Immature natural killer cell (primary cell): Measurements from ENCODE around the gene HID1. TPM values are rescaled to one million over a fixed set of nuclear protein-coding genes. Genes with fewer than 3 reads are reported as not detected.
"Not testable (repeated sequence)": the region's sequence is repeated elsewhere in the genome, so short reads cannot be mapped to it uniquely, and the experiment has no call there.

ENCODE experiments used
- DNase-seq, 3 donors: peaks; one replicate each; pipeline ENCODE4 v3.0.0; 2022; ENCODE audit warnings: mixed read lengths in 1 of 3
- H3K27ac Mint-ChIP-seq, 6 donors: one replicate each; pipeline ENCODE4 v1.8.0; 2020; ENCODE audit warnings: mixed read lengths in 6 of 6, mild to moderate bottlenecking in 5 of 6, inconsistent platforms in 4 of 6, moderate library complexity in 3 of 6
- H3K27me3 Mint-ChIP-seq, 3 donors: one replicate each; pipeline ENCODE4 v1.8.0; 2020 to 2021; ENCODE audit warnings: low read depth in 3 of 3, mild to moderate bottlenecking in 3 of 3, mixed read lengths in 3 of 3, moderate library complexity in 3 of 3, inconsistent platforms in 1 of 3
- H3K36me3 Mint-ChIP-seq, 3 donors: one replicate each; pipeline ENCODE4 v1.8.0; 2020; ENCODE audit warnings: mixed read lengths in 3 of 3, inconsistent platforms in 2 of 3, mild to moderate bottlenecking in 2 of 3
- H3K4me1 Mint-ChIP-seq, 2 donors: one replicate each; pipeline ENCODE4 v1.8.0; 2020; ENCODE audit warnings: inconsistent platforms in 2 of 2, mild to moderate bottlenecking in 2 of 2, mixed read lengths in 2 of 2, moderate library complexity in 1 of 2
- H3K4me3 Mint-ChIP-seq, 5 donors: one replicate each; pipeline ENCODE4 v1.8.0; 2020; ENCODE audit warnings: mild to moderate bottlenecking in 5 of 5, mixed read lengths in 5 of 5, inconsistent platforms in 3 of 5, moderate library complexity in 3 of 5
- H3K9me3 Mint-ChIP-seq, 6 donors: one replicate each; pipeline ENCODE4 v1.8.0; 2020; ENCODE audit warnings: mild to moderate bottlenecking in 6 of 6, mixed read lengths in 6 of 6, inconsistent platforms in 4 of 6, moderate library complexity in 3 of 6
- polyA plus RNA-seq, 3 donors: library from polyadenylated mRNA; unstranded; fragments of 300-500 nt; fragmentation: Illumina TruSeq; gene quantifications; one replicate each; pipeline ENCODE4 v1.2.3, GENCODE V29; 2021

Gene HID1
- polyA plus RNA-seq, 3 donors from 2014 or later: 0.34 to 0.94 TPM; not detected in 1

- H3K27me3 Mint-ChIP-seq, H3K9me3 Mint-ChIP-seq, DNase-seq, H3K4me3 Mint-ChIP-seq, H3K27ac Mint-ChIP-seq, H3K36me3 Mint-ChIP-seq, H3K4me1 Mint-ChIP-seq: not testable (repeated sequence)
Measured at GRCh38 chr17:75006084-75006483, 33.5 kb upstream of the HID1 start.

GRCh38 chr17:75005291-75005690 lies 32.7 kb upstream of the HID1 start:
- H3K9me3 Mint-ChIP-seq: no peaks in the 10 kb centered on the region
- no peaks in the 10 kb centered on the region for H3K4me1 Mint-ChIP-seq
- H3K27me3 Mint-ChIP-seq: peaks cover 2 to 8% (median 3%) of the 10 kb centered on the region in 3 donors
- no peak overlapping the region for H3K27ac Mint-ChIP-seq
- H3K36me3 Mint-ChIP-seq: no peaks in the 10 kb centered on the region
- no peak for DNase-seq
- H3K4me3 Mint-ChIP-seq: no peak overlapping the region

GRCh38 chr17:75004371-75004770 lies 31.8 kb upstream of the HID1 start:
- no peak overlapping the region for H3K4me3 Mint-ChIP-seq
- H3K27ac Mint-ChIP-seq: no peak overlapping the region
- H3K4me1 Mint-ChIP-seq: no peaks in the 10 kb centered on the region
- no peak for DNase-seq
- no peaks in the 10 kb centered on the region for H3K36me3 Mint-ChIP-seq
- no peaks in the 10 kb centered on the region for H3K9me3 Mint-ChIP-seq
- peaks cover 2 to 8% (median 3%) of the 10 kb centered on the region in 3 donors for H3K27me3 Mint-ChIP-seq

- Mint-ChIP-seq H3K27ac (no peak overlapping the region), H3K36me3 (no peaks in the 10 kb centered on the region), H3K9me3 (no peaks in the 10 kb centered on the region), H3K4me3 (no peak overlapping the region), H3K4me1 (no peaks in the 10 kb centered on the region), H3K27me3 (peaks cover 2 to 8% (median 3%) of the 10 kb centered on the region in 3 donors)
- DNase-seq: no peak
Measured at GRCh38 chr17:75003957-75004355, 31.4 kb upstream of the HID1 start.

GRCh38 chr17:75003070-75003956 lies 30.8 kb upstream of the HID1 start:
- Mint-ChIP-seq H3K27ac (no peak overlapping the region), H3K27me3 (peaks cover 2 to 8% (median 3%) of the 10 kb centered on the region in 3 donors), H3K9me3 (no peaks in the 10 kb centered on the region), H3K4me3 (no peak overlapping the region), H3K36me3 (no peaks in the 10 kb centered on the region), H3K4me1 (peaks cover 0 to 4% of the 10 kb centered on the region in 2 donors)
- no peak for DNase-seq

GRCh38 chr17:75001915-75002843 lies 29.6 kb upstream of the HID1 start:
- no peak overlapping the region for H3K4me3 Mint-ChIP-seq
- no peaks in the 10 kb centered on the region for H3K9me3 Mint-ChIP-seq
- peaks cover 0 to 5% of the 10 kb centered on the region in 2 donors for H3K4me1 Mint-ChIP-seq
- H3K27me3 Mint-ChIP-seq: peaks cover 2 to 6% (median 2%) of the 10 kb centered on the region in 3 donors
- no peak overlapping the region for H3K27ac Mint-ChIP-seq
- no peak for DNase-seq
- no peaks in the 10 kb centered on the region for H3K36me3 Mint-ChIP-seq

- DNase-seq: no peak
- H3K27ac Mint-ChIP-seq: no peak overlapping the region
- H3K4me3 Mint-ChIP-seq: no peak overlapping the region
- H3K36me3 Mint-ChIP-seq: no peaks in the 10 kb centered on the region
- H3K27me3 Mint-ChIP-seq: peaks cover 0 to 6% (median 2%) of the 10 kb centered on the region in 3 donors
- H3K4me1 Mint-ChIP-seq: peaks cover 0 to 5% of the 10 kb centered on the region in 2 donors
- no peaks in the 10 kb centered on the region for H3K9me3 Mint-ChIP-seq
Measured at GRCh38 chr17:74999523-74999922, 27.0 kb upstream of the HID1 start.

GRCh38 chr17:74998783-74999182 lies 26.2 kb upstream of the HID1 start:
- H3K27me3 Mint-ChIP-seq: peaks cover 0 to 6% (median 2%) of the 10 kb centered on the region in 3 donors
- no peaks in the 10 kb centered on the region for H3K9me3 Mint-ChIP-seq
- H3K27ac Mint-ChIP-seq: peak overlapping the region in 1 of 6 donors; percentile 0
- no peak for DNase-seq
- no peak overlapping the region for H3K4me3 Mint-ChIP-seq
- H3K4me1 Mint-ChIP-seq: peaks cover 0 to 5% of the 10 kb centered on the region in 2 donors
- no peaks in the 10 kb centered on the region for H3K36me3 Mint-ChIP-seq

GRCh38 chr17:74995847-74996246 lies 23.3 kb upstream of the HID1 start:
- Mint-ChIP-seq H3K9me3 (no peaks in the 10 kb centered on the region), H3K4me3 (no peak overlapping the region), H3K4me1 (peaks cover 0 to 5% of the 10 kb centered on the region in 2 donors), H3K27ac (no peak overlapping the region), H3K27me3 (peaks cover 0 to 2% (median 0%) of the 10 kb centered on the region in 3 donors), H3K36me3 (no peaks in the 10 kb centered on the region)
- no peak for DNase-seq

GRCh38 chr17:74994440-74994839 lies 21.9 kb upstream of the HID1 start:
- Mint-ChIP-seq H3K36me3 (no peaks in the 10 kb centered on the region), H3K4me1 (peaks cover 0 to 5% of the 10 kb centered on the region in 2 donors), H3K27ac (no peak overlapping the region), H3K4me3 (no peak overlapping the region), H3K9me3 (no peaks in the 10 kb centered on the region), H3K27me3 (peaks cover 0 to 5% (median 3%) of the 10 kb centered on the region in 3 donors)
- no peak for DNase-seq

GRCh38 chr17:74992223-74992622 lies 19.7 kb upstream of the HID1 start:
- Mint-ChIP-seq H3K9me3 (no peaks in the 10 kb centered on the region), H3K4me3 (no peak overlapping the region), H3K27me3 (peaks cover 0 to 10% (median 7%) of the 10 kb centered on the region in 3 donors), H3K27ac (no peak overlapping the region), H3K4me1 (peaks cover 3 to 11% of the 10 kb centered on the region in 2 donors), H3K36me3 (no peaks in the 10 kb centered on the region)
- no peak for DNase-seq

- no peak for DNase-seq
Measured at GRCh38 chr17:74990581-74991105, 18.1 kb upstream of the HID1 start.

GRCh38 chr17:74987909-74988711 lies 15.6 kb upstream of the HID1 start:
- Mint-ChIP-seq H3K36me3 (no peaks in the 10 kb centered on the region), H3K9me3 (no peaks in the 10 kb centered on the region), H3K27me3 (peaks cover 0 to 11% (median 10%) of the 10 kb centered on the region in 3 donors), H3K27ac (no peak overlapping the region), H3K4me1 (peaks cover 10 to 16% of the 10 kb centered on the region in 2 donors), H3K4me3 (peak overlapping the region; percentile 34 to 81 (median 65))
- DNase-seq: peak in 1 of 3 donors; percentile 24

More at GRCh38 chr17:74990581-74991105, 18.1 kb upstream of the HID1 start:
- no peaks in the 10 kb centered on the region for H3K36me3 Mint-ChIP-seq
- H3K27me3 Mint-ChIP-seq: peaks cover 0 to 11% (median 10%) of the 10 kb centered on the region in 3 donors
- H3K4me1 Mint-ChIP-seq: peaks cover 10 to 16% of the 10 kb centered on the region in 2 donors
- no peaks in the 10 kb centered on the region for H3K9me3 Mint-ChIP-seq
- H3K4me3 Mint-ChIP-seq: no peak overlapping the region
- no peak overlapping the region for H3K27ac Mint-ChIP-seq
